Neural cell (in vitro differentiated cells): ENCODE results near the gene TEDC1. TPM values are rescaled to one million over a fixed set of nuclear protein-coding genes. Genes with fewer than 3 reads are reported as not detected.

Experiments
- H2AFZ ChIP-seq: fragments of 200-600, 300-800 bp; sonication (generic), shearing (Covaris generic); 2 replicates; pipeline ENCODE4 v1.6.0; 2014; ENCODE audit warnings: low read depth, mild to moderate bottlenecking, antibody characterized with exemption, low read length, moderate library complexity
- H3F3A ChIP-seq: fragments of 200-600 bp; shearing (Covaris generic); 2 replicates; pipeline ENCODE4 v1.6.1; 2016; ENCODE audit warnings: mild to moderate bottlenecking, moderate library complexity, mixed read lengths, antibody characterized with exemption, low read length; ENCODE audit not compliant: insufficient read depth, poor library complexity, severe bottlenecking
- H3K27ac ChIP-seq: fragments of 200-600, 300-800 bp; sonication (generic), shearing (Covaris generic); 2 replicates; pipeline ENCODE4 v1.5.1; 2014; ENCODE audit warnings: mild to moderate bottlenecking, low read length, moderate library complexity
- H3K27me3 ChIP-seq: fragments of 300-800, 200-600 bp; sonication (generic), shearing (Covaris generic); 2 replicates; pipeline ENCODE4 v1.6.0; 2014; ENCODE audit warnings: mild to moderate bottlenecking, low read depth, low read length, moderate library complexity; ENCODE audit not compliant: insufficient read depth
- H3K36me3 ChIP-seq: fragments of 300-800, 200-600 bp; sonication (generic), shearing (Covaris generic); 2 replicates; pipeline ENCODE4 v1.5.1; 2014; ENCODE audit warnings: mild to moderate bottlenecking, antibody characterized with exemption, low read length, moderate library complexity; ENCODE audit not compliant: insufficient read depth
- H3K4me2 ChIP-seq: fragments of 300-800, 200-600 bp; sonication (generic), shearing (Covaris generic); 2 replicates; pipeline ENCODE4 v1.6.0; 2014; ENCODE audit warnings: mild to moderate bottlenecking, low read length
- H3K4me3 ChIP-seq: fragments of 300-800, 200-600 bp; sonication (generic), shearing (Covaris generic); 2 replicates; pipeline ENCODE4 v1.5.1; 2014; ENCODE audit warnings: mild to moderate bottlenecking, low read length, moderate library complexity
- H3K79me2 ChIP-seq: fragments of 200-600 bp; shearing (Covaris generic); replicated peaks from 2 replicates; pipeline ENCODE4 v1.6.0; 2014; ENCODE audit warnings: mild to moderate bottlenecking, low read length, moderate library complexity; ENCODE audit not compliant: insufficient read depth
- H3K9ac ChIP-seq: fragments of 300-800, 200-600 bp; sonication (generic), shearing (Covaris generic); 2 replicates; pipeline ENCODE4 v1.6.1; 2016; ENCODE audit warnings: mild to moderate bottlenecking, low read length, mixed read lengths
- H3K9me2 ChIP-seq: fragments of 200-600 bp; shearing (Covaris generic); 2 replicates; pipeline ENCODE4 v1.6.1; 2016; ENCODE audit warnings: mild to moderate bottlenecking, low read length, mixed read lengths; ENCODE audit not compliant: insufficient read depth
- H3K9me3 ChIP-seq: fragments of 200-600, 300-800 bp; sonication (generic), shearing (Covaris generic); 2 replicates; pipeline ENCODE4 v1.6.1; 2016; ENCODE audit warnings: mild to moderate bottlenecking, mixed run types, low read length, moderate library complexity, mixed read lengths
- H4K20me1 ChIP-seq: fragments of 200-600 bp; shearing (Covaris generic); 2 replicates; pipeline ENCODE4 v1.6.1; 2016; ENCODE audit warnings: mild to moderate bottlenecking, mixed run types; ENCODE audit not compliant: insufficient read depth
- CTCF ChIP-seq: fragments of 450-650 bp; IDR thresholded peaks from 2 replicates; pipeline ENCODE4 v1.5.1; 2014; ENCODE audit warnings: antibody characterized with exemption, mild to moderate bottlenecking, moderate library complexity; ENCODE audit not compliant: poor library complexity, severe bottlenecking
- EP300 ChIP-seq: fragments of 450-650 bp; conservative IDR thresholded peaks from 2 replicates; pipeline ENCODE4 v1.6.1; 2014; ENCODE audit warnings: antibody characterized with exemption, mild to moderate bottlenecking, moderate library complexity; ENCODE audit not compliant: poor library complexity, severe bottlenecking
- EZH2 ChIP-seq: fragments of 200-600, 300-800 bp; shearing (Covaris generic), sonication (generic); IDR thresholded peaks from 2 replicates; pipeline ENCODE4 v1.6.1; 2014; ENCODE audit warnings: antibody characterized with exemption, low read length, borderline replicate concordance, mild to moderate bottlenecking; ENCODE audit not compliant: insufficient read depth, poor library complexity, severe bottlenecking
- MXI1 ChIP-seq: fragments of 450-650 bp; conservative IDR thresholded peaks from 2 replicates; pipeline ENCODE4 v1.6.1; 2014; ENCODE audit warnings: antibody characterized with exemption, mild to moderate bottlenecking; ENCODE audit not compliant: poor library complexity, severe bottlenecking
- POLR2AphosphoS5 ChIP-seq: IDR thresholded peaks from 2 replicates; pipeline ENCODE4 v1.6.1; 2012
- RAD21 ChIP-seq: fragments of 450-650 bp; conservative IDR thresholded peaks from 2 replicates; pipeline ENCODE4 v1.6.1; 2014; ENCODE audit warnings: antibody characterized with exemption, mild to moderate bottlenecking, moderate library complexity
- REST ChIP-seq: IDR thresholded peaks from 2 replicates; pipeline ENCODE4 v1.6.1; 2012; ENCODE audit warnings: borderline replicate concordance
- SMC3 ChIP-seq: fragments of 450-650 bp; conservative IDR thresholded peaks from 2 replicates; pipeline ENCODE4 v1.6.1; 2014; ENCODE audit warnings: antibody characterized with exemption, mild to moderate bottlenecking, moderate library complexity; ENCODE audit not compliant: poor library complexity
- TAF1 ChIP-seq: IDR thresholded peaks from 2 replicates; pipeline ENCODE4 v1.6.1; 2012; ENCODE audit warnings: low read depth
- polyA plus RNA-seq: library from polyadenylated mRNA; depleted of rRNA; stranded (reverse); fragments of >200 nt; gene quantifications from 2 replicates; pipeline ENCODE4 v1.2.3, GENCODE V29; 2014

The TEDC1 gene
- polyA plus RNA-seq, 1 donor from 2014 or later = 18.9 TPM

GRCh38 chr14:105486974-105487448 lies 4.0 kb upstream of the TEDC1 start:
- H3F3A ChIP-seq = no peaks in the 10 kb centered on the region
- no peaks in the 10 kb centered on the region for H3K9me3 ChIP-seq
- no peak for TF ChIP-seq SMC3
- no peak overlapping the region for H3K4me2 ChIP-seq
- no peak overlapping the region for H3K9ac ChIP-seq
- peaks cover 29% of the 10 kb centered on the region for H3K27me3 ChIP-seq
- no peak overlapping the region for H3K4me3 ChIP-seq
- no peaks in the 10 kb centered on the region for H3K9me2 ChIP-seq
- H3K79me2 ChIP-seq = no peaks in the 10 kb centered on the region
- no peak overlapping the region for H3K27ac ChIP-seq
- H4K20me1 ChIP-seq = no peaks in the 10 kb centered on the region
- H3K36me3 ChIP-seq = no peaks in the 10 kb centered on the region
- H2AFZ ChIP-seq = no peak overlapping the region

GRCh38 chr14:105487449-105487985 lies 3.5 kb upstream of the TEDC1 start:
- Histone ChIP-seq H3K4me3 (no peak overlapping the region), H3F3A (no peaks in the 10 kb centered on the region), H3K27ac (no peak overlapping the region), H3K36me3 (no peaks in the 10 kb centered on the region), H3K9me2 (no peaks in the 10 kb centered on the region), H2AFZ (no peak overlapping the region), H3K9ac (no peak overlapping the region), H4K20me1 (no peaks in the 10 kb centered on the region), H3K9me3 (no peaks in the 10 kb centered on the region), H3K27me3 (peaks cover 29% of the 10 kb centered on the region), H3K4me2 (no peak overlapping the region), H3K79me2 (no peaks in the 10 kb centered on the region)
- TF ChIP-seq RAD21 (no peak), MXI1 (no peak), TAF1 (no peak), REST (no peak), POLR2AphosphoS5 (no peak), EP300 (no peak), SMC3 (no peak), CTCF (no peak), EZH2 (no peak)
